ENCODE measurements around the gene SCMH1.
A peak's percentile ranks its signal among the peaks of the same experiment; 100 is the strongest.
"Not testable (repeated sequence)": the region's sequence is repeated elsewhere in the genome, so short reads cannot be mapped to it uniquely, and the experiment has no call there.

The SCMH1 gene

DNA sequence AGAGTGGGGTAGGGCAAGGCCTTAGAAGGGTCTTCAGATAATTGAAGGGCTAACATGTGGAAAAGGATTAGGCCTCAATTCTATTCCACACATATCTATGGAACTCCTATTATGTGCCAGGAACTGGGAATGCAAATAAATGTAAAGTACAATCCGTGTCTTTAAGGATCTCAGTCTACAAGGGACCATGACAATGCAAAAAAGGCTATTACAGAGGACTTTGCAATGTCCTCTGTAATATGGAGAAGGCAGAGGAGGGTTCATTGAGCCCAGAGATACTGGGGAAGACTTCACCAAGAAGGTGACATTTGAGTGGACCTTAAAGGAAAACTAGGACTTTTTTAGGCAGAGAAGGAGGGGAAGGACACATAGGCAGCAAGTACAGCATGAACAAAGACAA lies 4.5 kb upstream of the SCMH1 start:
- DNase-seq, result no peak

DNA sequence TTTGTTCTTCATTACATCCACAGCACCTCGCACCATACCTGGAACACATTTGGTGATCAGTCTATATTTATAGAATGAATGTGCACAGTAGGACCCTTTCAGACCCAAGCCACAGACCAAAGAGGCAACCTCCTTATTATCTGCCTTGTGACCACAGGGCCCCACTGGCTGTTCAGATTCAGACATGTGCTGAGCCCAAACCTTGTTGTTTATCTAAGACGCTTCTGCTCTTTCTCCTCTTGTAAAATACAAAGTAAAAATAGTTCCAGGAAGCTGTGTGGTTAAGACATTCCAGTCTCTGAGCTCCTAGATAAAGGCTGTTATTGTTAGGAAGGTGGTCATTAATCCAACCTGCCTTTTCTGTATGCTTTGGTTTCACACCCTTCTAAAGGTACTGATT lies 3.6 kb upstream of the SCMH1 start:
- no peak for DNase-seq

DNA sequence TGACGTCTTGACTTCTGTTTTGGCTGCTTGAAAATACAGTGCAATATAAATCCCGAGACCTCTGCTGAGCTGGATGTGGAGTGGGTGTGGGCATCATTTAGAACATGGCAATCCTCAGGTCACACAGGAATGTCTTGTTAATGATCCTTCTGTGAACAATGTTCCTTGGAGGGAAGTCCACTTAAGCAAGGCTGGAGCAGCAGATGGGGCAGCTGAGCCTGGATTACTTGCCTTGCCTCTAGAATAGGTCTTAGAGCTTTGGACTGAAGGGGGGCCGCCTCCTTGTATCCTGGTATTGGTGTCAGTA lies 926 bp upstream of the SCMH1 start:
- peak; percentile 77 for DNase-seq

DNA sequence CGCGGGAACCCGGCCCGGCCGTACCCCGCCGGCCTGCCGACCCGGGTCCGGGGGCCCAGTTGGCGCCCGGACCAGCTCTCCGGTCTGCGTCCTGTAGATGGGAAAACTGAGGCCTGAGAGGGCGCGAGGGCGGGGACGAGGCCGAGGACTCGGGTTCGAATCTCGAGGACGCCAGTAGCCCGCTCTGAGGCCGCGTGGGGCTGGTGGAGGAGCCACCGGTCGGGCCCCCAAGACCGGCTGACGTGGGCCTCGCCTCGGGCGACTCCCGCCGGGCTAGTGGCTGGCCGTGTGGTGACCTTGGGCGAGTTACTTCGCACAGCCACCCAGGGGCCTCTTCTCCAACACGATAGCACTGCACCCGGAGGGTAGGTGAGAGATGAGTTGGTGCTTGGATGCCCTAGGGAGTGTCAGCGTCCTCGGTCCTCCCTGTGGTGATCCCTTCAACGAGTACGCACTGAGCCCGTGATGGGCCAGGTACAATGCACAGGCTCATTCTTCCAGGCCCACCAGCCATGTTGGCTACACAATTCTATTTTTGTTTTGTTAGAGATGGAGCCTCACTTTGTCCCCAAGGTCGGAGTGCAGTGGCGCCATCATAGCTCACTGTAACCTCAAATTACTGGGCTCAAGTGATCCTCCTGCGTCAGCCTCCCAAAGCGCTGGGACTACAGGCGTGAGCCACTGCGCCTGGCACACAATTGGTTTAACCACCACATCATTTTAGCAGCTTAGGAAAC lies 404 bp upstream of the SCMH1 start:
- no peak for DNase-seq

DNA sequence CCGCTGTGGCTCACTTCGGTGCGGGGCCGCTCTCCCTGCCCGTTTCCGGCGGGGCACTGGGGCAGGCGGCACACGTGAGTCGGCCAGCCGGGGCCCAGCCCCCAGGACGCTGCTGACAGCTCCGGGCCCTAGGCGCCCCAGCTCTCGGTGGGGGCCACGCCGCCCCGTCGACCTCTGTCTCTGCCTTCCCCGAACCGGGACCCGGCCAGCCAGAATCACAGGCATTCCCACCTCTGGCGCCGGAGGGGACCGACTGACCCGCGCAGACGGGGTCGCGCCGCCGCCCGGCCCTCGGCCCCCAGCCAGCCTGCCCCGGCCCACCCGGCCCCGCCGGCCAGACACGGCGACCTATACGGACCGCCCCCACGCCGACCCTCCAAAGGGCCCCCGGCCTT lies 755 bp downstream of the SCMH1 start:
- DNase-seq, result no peak

DNA sequence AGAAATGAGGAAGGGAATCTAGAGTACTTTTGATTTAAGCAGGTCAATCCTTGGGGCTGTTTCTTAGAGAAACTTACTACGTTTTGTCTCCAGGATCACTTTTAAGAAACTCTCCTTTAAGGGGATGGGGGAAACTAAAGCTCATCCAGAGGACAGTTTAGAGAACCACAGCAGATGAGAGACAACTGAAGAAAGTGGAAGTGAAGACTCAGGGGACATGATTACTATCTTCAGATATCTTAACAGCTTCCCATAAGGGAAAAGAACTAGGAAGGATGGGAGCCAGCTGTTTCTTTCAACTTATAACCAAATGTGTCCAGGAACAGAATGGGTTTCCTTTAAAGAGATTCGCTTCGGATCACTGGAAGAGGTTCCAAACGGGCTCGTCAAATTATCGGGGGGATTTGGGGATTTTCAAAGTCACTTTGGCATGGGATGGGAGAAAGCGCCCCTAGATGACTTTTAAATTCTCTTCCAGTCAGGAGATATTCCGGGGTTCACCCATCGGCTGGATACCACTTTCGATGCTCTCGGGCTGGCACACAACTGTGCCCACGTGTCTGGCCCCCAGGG lies 1.2 kb downstream of the SCMH1 start:
- DNase-seq, result no peak

DNA sequence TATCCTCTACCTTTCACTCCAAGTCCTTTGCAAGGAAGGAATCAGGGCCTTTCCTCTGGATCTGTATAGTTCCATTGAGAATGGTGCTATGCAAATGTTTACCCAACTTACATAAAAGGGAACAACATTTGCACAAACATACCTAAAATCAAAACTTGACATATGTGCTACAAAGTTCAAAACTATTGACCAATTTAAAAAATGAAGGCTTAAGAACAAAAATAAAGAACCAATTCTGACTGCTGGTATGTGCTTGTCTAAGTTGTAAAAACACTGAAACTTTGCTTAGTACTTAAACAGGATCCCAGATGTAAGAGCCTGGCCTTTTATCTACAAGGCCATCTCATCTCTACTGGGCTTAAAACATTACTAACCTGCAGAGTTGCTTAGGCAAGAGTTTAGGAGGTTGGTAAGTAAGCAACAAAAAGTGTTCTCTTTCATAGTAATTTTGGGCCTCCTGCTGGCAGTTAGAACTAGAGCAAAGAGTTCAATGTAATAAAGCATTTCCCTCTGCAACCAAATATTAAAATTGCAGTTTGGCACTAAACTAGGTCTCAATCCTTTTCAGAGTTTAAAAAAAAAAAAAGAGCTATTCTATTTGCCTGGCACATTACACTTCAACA lies 2.0 kb downstream of the SCMH1 start:
- DNase-seq, result no peak

DNA sequence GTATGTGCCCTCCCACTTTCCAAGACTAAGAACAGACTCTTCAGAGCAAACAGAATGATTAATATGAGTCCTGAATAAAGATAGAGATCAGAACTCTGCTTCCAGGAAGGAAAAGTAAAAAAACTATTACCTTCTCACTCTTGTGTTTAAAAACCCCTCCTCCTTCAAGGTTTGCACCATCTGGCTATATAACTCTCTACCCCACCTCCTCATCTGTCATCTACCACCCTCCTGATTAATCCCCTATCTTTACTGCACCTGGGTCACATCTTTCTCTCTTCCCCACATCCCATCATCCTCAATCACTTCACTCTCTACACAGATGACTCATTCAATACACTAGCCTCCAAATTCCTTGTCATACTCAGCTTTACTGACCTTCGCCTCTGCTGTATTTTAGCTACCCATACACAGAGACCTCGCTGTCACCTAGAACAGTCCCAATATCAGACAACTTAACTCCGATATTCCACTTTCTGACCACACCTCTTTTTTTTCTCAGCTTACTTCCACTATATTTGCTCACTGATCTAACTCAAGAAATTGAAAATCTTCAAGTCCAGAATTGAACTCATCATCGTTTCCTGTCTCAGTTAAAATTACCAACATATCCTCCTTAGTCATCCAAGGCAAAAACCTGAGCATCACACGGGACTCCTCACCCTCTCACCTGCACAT lies 3.7 kb downstream of the SCMH1 start:
- peak; percentile 92 for DNase-seq

DNA sequence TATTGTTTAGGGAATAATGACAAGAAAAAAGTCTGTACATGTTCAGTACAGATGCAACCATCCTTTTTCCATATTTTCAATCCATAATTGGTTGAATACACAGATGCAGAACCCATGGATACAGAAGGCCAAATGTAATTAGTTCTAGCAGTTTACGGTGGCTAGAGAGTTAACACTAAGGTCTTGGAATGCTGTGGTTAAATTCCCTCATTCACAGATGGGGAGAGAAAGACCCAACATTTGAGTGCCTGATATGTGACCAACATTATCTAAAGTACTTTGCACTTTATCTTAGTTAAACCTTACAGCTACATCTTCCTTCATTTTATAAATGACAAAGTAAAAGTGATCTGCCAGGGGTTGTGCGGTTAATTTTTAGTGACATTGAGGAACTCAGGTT lies 5.3 kb downstream of the SCMH1 start:
- no peak for DNase-seq

DNA sequence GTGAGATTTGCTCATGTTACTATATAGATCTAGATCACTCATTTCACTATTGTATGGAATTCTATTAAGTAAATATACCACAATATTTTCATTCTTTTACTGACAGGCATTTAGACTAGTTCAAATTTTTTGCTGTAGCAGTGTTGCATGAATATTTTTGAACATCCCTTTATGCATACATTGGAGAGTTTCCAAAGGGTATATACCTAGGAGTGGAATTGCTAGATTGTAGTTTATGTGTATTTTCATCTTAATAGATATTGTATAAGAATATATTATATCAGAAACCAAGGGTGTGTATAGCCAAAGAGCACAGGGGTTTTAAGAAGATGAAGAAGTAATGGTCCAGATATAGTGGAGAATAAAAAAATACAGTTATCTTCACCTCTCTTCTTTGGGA lies 6.2 kb downstream of the SCMH1 start:
- DNase-seq, result no peak

DNA sequence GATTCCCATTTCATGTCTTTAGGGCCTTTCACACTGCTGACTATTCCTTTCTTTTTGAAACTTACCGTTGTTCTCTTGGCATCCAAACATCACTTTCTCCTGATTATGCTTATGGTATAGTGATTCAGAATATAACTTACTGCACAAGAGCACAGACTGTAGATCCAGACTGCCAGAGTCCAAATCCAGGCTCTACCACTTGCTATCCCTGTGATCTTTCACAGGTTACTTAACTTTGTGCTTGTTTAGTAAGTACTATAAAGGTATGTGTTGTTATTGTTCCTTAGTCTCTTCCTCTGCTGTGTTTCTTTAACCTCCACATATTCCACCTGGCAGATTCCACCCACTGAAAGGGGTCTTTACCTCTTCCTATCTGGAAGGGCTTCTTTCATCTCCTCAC lies 8.4 kb downstream of the SCMH1 start:
- DNase-seq, result no peak

DNA sequence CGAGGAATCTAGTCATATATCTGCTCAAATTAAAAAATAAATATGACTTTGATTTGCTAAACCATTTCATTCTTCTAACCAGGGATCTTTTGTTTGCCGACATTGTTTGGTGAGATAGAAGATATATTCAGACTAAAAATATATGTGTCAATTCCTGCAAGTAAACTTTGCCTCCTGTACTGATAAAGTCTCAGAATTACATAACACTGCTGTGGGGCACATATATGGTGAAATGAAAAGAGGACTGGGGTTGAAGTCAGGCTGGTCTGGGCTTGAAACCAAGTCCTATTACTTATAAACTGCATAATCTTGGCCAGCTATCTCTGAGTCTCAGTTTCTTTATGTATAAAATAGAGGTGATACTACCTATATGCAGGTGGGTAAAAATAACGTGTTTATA lies 9.8 kb downstream of the SCMH1 start:
- no peak for DNase-seq

DNA sequence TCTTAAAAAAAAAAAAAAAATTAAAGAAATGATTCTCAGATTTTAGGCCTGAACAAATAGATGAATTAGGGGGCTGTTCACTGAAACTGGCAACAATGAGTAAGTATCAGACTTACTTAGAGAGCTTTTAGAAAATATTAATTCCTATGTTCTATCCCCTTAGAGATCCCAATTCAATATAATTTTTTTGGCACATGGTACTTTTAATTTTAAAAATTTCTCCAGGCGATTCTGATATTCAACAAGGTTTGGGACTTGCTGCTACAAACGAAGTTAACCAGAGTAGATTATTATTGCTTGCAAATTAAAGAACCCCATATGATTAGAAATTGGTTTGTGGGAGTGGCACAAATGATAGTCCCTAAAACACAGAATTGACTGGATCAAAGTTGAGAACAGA lies 11.4 kb downstream of the SCMH1 start:
- DNase-seq, result no peak

DNA sequence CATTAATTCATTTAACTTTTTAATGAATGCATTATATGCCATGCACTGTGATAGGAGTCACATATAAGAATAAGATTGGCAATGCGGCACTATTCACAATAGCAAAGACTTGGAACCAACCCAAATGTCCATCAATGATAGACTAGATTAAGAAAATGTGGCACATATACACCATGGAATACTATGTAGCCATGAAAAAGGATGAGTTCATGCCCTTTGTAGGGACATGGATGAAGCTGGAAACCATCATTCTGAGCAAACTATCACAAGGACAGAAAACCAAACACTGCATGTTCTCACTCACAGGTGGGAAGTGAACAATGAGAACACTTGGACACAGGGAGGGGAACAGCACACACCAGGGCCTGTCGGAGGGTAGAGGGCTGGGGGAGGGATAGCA lies 12.9 kb downstream of the SCMH1 start:
- DNase-seq, result not testable (repeated sequence)

DNA sequence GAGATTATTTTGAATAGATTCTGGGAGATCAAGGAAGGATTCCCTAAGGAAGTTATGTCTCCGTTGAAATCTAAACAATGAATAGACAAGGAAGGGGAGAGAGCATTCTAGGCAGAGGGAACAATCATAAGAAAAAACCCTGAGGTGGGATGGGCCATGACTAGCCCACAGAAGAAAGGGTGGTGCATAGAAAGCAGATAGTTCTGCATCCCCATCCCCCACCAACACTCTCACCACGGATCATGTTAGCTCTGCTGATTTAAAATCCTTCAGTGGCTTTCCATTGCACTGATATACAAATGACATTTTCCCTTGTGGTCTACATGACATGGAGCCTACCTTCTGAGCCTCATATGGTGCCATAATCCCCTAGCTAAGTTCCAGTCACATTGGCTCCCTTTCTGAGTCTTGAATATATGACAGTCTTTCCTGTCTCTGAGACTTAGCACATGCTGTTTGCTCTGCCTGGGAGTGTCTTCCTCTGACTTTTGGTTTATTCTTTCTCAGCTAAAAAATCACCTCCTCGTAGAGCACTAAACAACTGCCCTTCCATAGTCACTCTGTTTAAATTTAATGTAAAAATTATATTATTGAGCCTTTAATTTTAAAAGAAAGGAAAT lies 15.2 kb downstream of the SCMH1 start:
- DNase-seq, result no peak

DNA sequence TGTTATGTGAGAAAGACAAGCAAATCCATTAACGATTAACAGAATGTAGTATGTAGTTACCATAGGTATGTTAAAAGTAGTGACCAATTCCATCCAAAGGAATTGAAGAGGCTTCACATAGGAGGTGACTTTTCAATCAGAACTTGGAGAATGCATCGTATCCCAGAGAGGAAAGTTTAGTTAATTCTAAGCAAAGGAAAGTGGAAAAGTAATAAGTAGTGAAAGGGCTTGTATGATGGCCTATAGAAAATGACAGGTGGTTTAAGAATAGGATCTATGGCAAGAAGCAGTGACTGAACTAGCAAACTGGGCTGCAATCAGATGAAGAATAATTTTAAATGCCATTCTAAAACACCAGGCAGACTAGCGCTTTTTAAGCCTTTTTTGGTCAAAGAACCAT lies 16.6 kb downstream of the SCMH1 start:
- no peak for DNase-seq

DNA sequence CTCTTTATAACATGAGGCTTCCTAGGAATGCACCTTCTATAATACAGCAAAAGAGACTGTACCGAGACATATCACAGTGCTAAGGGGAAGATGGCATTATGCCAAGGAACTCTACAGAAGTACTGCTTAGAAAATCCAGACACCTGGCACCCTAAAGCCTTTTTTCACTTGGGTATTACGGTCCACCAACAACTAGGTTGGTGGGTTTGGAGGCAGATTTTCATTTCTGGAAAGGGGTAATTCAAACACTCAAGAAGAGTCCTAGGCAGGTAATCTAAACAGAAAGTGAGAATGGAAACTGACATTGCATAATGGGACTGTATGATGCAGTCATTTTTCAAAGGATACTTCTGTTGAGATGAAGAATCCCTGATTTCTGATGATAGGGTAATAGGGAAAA lies 19.6 kb downstream of the SCMH1 start:
- peak; percentile 83 for DNase-seq

DNA sequence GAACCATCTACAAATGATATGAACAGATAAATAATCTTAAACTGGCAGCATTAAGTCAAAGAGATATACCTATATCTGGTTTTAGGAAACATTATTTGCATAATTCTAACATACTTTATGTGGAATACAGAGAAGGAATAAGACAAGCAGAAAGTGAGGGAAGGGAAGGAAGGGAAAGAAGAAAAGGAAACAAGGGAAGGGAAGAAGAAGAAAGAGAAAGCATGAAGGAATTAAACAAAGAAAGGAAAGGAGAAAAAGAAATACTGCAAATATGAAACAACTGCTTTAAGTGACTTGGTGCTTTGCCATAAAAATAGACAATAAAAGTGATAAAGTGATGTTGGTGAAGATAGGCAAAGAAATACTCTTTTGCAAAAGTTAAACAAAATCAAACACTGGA lies 20.1 kb downstream of the SCMH1 start:
- DNase-seq, result no peak

DNA sequence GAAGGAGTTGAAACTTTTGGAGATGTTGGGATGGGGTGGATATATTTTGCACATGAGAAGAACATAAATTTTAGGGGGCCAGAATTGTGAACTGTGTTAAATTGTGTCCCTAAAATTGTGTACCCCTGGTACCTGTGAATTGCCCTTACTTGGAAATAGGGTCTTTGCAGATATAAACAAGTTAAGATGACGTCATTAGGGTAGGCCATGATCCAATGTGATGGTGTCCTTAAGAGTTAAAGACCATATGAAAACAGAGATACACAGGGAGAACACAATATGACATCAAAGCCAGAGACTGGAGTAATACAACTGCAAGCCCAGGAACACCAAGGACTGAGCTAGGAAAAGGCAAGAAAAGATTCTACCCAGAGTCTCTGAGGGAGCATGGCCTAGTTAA lies 24.0 kb downstream of the SCMH1 start:
- DNase-seq, result no peak

DNA sequence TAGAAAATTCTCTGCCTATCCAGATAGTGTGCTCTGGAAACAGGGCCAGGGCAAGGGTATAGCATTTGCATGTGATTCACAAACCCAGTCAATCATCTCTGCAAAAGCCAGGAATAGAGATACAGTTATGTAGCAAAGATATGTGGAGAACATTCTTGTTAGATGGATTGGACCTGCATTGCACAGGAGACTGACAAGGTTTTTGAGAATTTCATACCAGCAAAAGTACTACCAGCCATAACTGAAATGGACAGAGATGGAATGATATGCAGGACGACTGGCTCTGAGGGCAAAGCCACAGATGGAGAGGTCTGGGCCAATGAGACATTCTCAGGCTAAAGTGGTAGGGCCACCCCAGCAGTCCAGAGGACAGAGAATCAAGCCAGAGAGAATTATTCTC lies 24.7 kb downstream of the SCMH1 start:
- DNase-seq, result no peak

DNA sequence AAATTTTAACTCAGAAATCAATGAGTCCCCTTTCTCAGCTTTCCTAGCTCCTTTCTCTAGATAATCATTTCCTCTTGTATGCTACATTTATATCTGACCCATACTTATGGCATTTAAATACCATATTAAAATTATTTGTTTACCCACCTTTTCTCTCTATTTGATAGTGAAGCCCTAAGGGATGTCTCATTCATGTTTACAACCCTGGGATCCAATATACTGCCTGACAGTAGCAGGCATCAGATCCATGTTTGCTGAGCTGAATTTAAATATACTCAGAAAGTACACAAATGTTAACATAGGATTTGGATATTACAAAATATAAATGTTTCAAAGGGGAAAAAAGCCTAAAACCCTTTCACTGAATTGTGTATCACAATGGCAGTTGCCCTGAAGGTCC lies 26.5 kb downstream of the SCMH1 start:
- DNase-seq, result no peak

DNA sequence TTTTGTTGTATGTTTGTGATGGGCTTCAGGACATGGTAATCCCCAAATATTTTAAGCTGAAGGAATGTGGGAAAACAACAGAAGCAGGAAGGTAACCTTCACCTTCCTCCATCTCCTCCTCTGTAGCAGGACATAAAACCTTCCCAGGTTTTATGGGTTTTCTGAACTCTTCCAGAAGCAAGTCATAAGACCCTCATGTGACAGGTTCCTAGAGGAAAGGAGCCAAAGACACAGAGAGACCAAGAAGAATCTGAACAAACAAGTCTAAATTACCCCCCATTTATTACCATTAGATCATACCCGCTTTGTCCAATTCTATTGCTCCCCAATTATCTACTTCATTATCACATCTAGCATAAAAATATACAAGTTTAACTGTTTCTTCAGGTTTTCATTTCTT lies 28.8 kb downstream of the SCMH1 start:
- DNase-seq, result no peak

DNA sequence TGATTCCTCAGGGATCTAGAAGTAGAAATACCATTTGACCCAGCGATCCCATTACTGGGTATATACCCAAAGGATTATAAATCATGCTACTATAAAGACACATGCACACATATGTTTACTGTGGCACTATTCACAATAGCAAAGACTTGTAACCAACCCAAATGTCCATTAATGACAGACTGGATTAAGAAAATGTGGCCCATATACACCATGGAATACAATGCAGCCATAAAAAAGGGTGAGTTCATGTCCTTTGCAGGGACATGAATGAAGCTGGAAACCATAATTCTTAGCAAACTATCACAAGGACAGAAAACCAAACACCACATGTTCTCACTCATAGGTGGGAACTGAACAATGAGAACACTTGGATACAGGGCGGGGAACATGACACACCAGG lies 30.5 kb downstream of the SCMH1 start:
- not testable (repeated sequence) for DNase-seq

DNA sequence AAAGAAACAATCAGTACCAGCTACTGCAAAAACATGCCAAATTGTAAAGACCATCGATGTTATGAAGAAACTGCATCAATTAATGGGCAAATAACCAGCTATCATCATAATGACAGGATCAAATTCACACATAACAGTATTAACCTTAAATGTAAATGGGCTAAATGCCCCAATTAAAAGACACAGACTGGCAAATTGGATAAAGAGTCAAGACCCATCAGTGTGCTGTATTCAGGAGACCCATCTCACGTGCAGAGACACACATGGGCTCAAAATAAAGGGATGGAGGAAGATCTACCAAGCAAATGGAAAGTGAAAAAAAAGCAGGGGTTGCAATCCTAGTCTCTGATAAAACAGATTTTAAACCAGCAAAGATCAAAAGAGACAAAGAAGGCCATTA lies 35.1 kb downstream of the SCMH1 start:
- DNase-seq, result not testable (repeated sequence)
